HepG2 (cell line): ENCODE results near the gene MBD3. TPM values are rescaled to one million over a fixed set of nuclear protein-coding genes. Genes with fewer than 3 reads are reported as not detected.
A peak's percentile ranks its signal among the peaks of the same experiment; 100 is the strongest.

ENCODE experiments used
- ARNT ChIP-seq: fragments of 450-650 bp; IDR thresholded peaks from 2 replicates; pipeline ENCODE4 v1.6.1; 2017
- ATF5 ChIP-seq: sonication (generic); formaldehyde crosslinking; IDR thresholded peaks from 2 replicates; pipeline ENCODE4 v1.4.0; 2020; ENCODE audit warnings: mild to moderate bottlenecking, low read depth, missing genetic modification reagents
- GFI1 ChIP-seq: sonication (generic); formaldehyde crosslinking; IDR thresholded peaks from 2 replicates; pipeline ENCODE4 v1.5.0; 2020; ENCODE audit warnings: missing genetic modification reagents, mild to moderate bottlenecking, borderline replicate concordance
- HDAC2 ChIP-seq: sonication (generic); formaldehyde crosslinking; IDR thresholded peaks from 2 replicates; pipeline ENCODE4 v1.4.0; 2020; ENCODE audit warnings: missing genetic modification reagents
- KDM5A ChIP-seq: fragments of 200-600 bp; sonication (generic); IDR thresholded peaks from 2 replicates; pipeline ENCODE4 v1.7.0; 2018; ENCODE audit warnings: antibody characterized with exemption, mild to moderate bottlenecking, low read length, borderline replicate concordance
- MXD4 ChIP-seq: IDR thresholded peaks from 2 replicates; pipeline ENCODE4 v1.6.1; 2016; ENCODE audit warnings: mild to moderate bottlenecking, missing biosample characterization, missing genetic modification reagents
- MYC ChIP-seq: sonication (generic); formaldehyde crosslinking; IDR thresholded peaks from 2 replicates; pipeline ENCODE4 v1.9.0; 2021; ENCODE audit warnings: missing genetic modification reagents, borderline replicate concordance
- NCOA1 ChIP-seq: sonication (generic); formaldehyde crosslinking; IDR thresholded peaks from 2 replicates; pipeline ENCODE4 v1.9.0; 2021; ENCODE audit warnings: missing genetic modification reagents
- NFE2L1 ChIP-seq: sonication (generic); formaldehyde crosslinking; IDR thresholded peaks from 2 replicates; pipeline ENCODE4 v1.4.0; 2020; ENCODE audit warnings: missing genetic modification reagents, mild to moderate bottlenecking, borderline replicate concordance
- NFKBIZ ChIP-seq: IDR thresholded peaks from 2 replicates; pipeline ENCODE4 v1.6.1; 2018; ENCODE audit warnings: missing genetic modification reagents, missing compliant biosample characterization
- NPAS2 ChIP-seq: sonication (generic); formaldehyde crosslinking; IDR thresholded peaks from 2 replicates; pipeline ENCODE4 v1.8.0; 2022; ENCODE audit warnings: mild to moderate bottlenecking, missing genetic modification reagents, borderline replicate concordance
- SMAD3 ChIP-seq: sonication (generic); formaldehyde crosslinking; IDR thresholded peaks from 2 replicates; pipeline ENCODE4 v1.4.0; 2020; ENCODE audit warnings: missing genetic modification reagents
- SP4 ChIP-seq: sonication (generic); formaldehyde crosslinking; IDR thresholded peaks from 2 replicates; pipeline ENCODE4 v1.8.1; 2023; ENCODE audit warnings: mild to moderate bottlenecking, missing genetic modification reagents
- SPEN ChIP-seq: sonication (generic); formaldehyde crosslinking; IDR thresholded peaks from 2 replicates; pipeline ENCODE4 v1.5.1; 2020; ENCODE audit warnings: low read depth, mild to moderate bottlenecking, missing genetic modification reagents
- SRSF1 ChIP-seq: fragments of 200-400 bp; formaldehyde crosslinking; optimal IDR thresholded peaks from 2 replicates; pipeline ENCODE3; 2017; ENCODE audit warnings: mild to moderate bottlenecking, low read depth, low read length, moderate library complexity
- SRY ChIP-seq: sonication (generic); formaldehyde crosslinking; IDR thresholded peaks from 2 replicates; pipeline ENCODE4 v1.8.0; 2022; ENCODE audit warnings: mild to moderate bottlenecking, missing genetic modification reagents
- TIGD3 ChIP-seq: sonication (generic); formaldehyde crosslinking; IDR thresholded peaks from 2 replicates; pipeline ENCODE4 v1.5.1; 2020; ENCODE audit warnings: mild to moderate bottlenecking, missing genetic modification reagents, borderline replicate concordance
- ZBTB4 ChIP-seq: sonication (generic); formaldehyde crosslinking; IDR thresholded peaks from 2 replicates; pipeline ENCODE4 v1.4.0; 2020; ENCODE audit warnings: missing genetic modification reagents, mild to moderate bottlenecking, borderline replicate concordance
- ZNF232 ChIP-seq: sonication (generic); formaldehyde crosslinking; IDR thresholded peaks from 2 replicates; pipeline ENCODE4 v1.4.0; 2020; ENCODE audit warnings: missing genetic modification reagents, borderline replicate concordance
- ZNF513 ChIP-seq: sonication (generic); formaldehyde crosslinking; conservative IDR thresholded peaks from 2 replicates; pipeline ENCODE4 v1.5.0; 2020; ENCODE audit warnings: missing genetic modification reagents
- ZNF619 ChIP-seq: sonication (generic); formaldehyde crosslinking; IDR thresholded peaks from 2 replicates; pipeline ENCODE4 v1.4.0; 2020; ENCODE audit warnings: mild to moderate bottlenecking, missing genetic modification reagents
- ZNF709 ChIP-seq: sonication (generic); formaldehyde crosslinking; IDR thresholded peaks from 2 replicates; pipeline ENCODE4 v1.5.0; 2020; ENCODE audit warnings: mild to moderate bottlenecking, missing genetic modification reagents
- ZNF775 ChIP-seq: sonication (generic); formaldehyde crosslinking; IDR thresholded peaks from 2 replicates; pipeline ENCODE4 v1.4.0; 2020; ENCODE audit warnings: missing genetic modification reagents, mild to moderate bottlenecking, moderate library complexity, borderline replicate concordance
- polyA plus RNA-seq, 8 experiments: library from polyadenylated mRNA; depleted of rRNA in 3 of 8; stranded (reverse) in 7 of 8; unstranded in 1 of 8; fragments of >200 nt; fragmentation: Illumina TruSeq in 4 of 8; extraction: Trizol in 4 of 8; gene quantifications; 2 replicates each; pipeline versions ENCODE4 v1.2.1 to v1.2.3, GENCODE V29; 2011 to 2016; ENCODE audit warnings: low read depth in 4 of 8, missing spikeins in 1 of 8, mixed read lengths in 1 of 8; ENCODE audit not compliant: insufficient read depth in 1 of 8
- total RNA-seq, 5 experiments: library from RNA; depleted of rRNA; stranded (reverse); fragments of >200 nt; fragmentation: Illumina TruSeq; extraction: Trizol; gene quantifications; 2 replicates each; pipeline ENCODE4 v1.2.3, GENCODE V29; 2016; ENCODE audit warnings: low read depth in 1 of 5

Gene MBD3
- total and polyA plus RNA-seq, 2 of the 13 experiments (the other 11 are each of a cell fraction or from before 2014, with no cell fraction given): 21.2 to 76.9 TPM

GRCh38 chr19:1568320-1569019, 24.2 kb downstream of the MBD3 start, which contains the start of gene MEX3D (continued):
- TF ChIP-seq MYC (CRISPR knock-in tag): peak; percentile 82; the same call in 1 of the 2 replicates
- peak; percentile 64; the same call in 1 of the 2 replicates for TF ChIP-seq GFI1
- TF ChIP-seq NFKBIZ (CRISPR knock-in tag): no peak
- TF ChIP-seq ZNF775 (CRISPR knock-in tag): no peak
- TF ChIP-seq KDM5A: no peak
- TF ChIP-seq ARNT: no peak
- peak; percentile 71; the same call in 1 of the 2 replicates for TF ChIP-seq ZNF709 (CRISPR knock-in tag)
- no peak for TF ChIP-seq NCOA1 (CRISPR knock-in tag)
- no peak for TF ChIP-seq TIGD3 (CRISPR knock-in tag)
- no peak for TF ChIP-seq SRSF1
- TF ChIP-seq MXD4 (CRISPR knock-in tag): 0 out of 2 replicates have a peak, but pooled peaks have one; percentile 49
- TF ChIP-seq ZNF513: no peak
- TF ChIP-seq NFE2L1: no peak
- TF ChIP-seq SP4 (CRISPR knock-in tag): peak; percentile 80
- TF ChIP-seq ZNF619 (CRISPR knock-in tag): no peak
- no peak for TF ChIP-seq ATF5 (CRISPR knock-in tag)
- 0 out of 2 replicates have a peak, but pooled peaks have one; percentile 31 for TF ChIP-seq SRY
- peak; percentile 59; the same call in 1 of the 2 replicates for TF ChIP-seq SPEN (CRISPR knock-in tag)
- TF ChIP-seq ZNF232 (CRISPR knock-in tag): peak; percentile 62; the same call in 1 of the 2 replicates
- TF ChIP-seq HDAC2 (CRISPR knock-in tag): no peak
- no peak for TF ChIP-seq NPAS2 (CRISPR knock-in tag)
- no peak for TF ChIP-seq ZBTB4 (CRISPR knock-in tag)
- TF ChIP-seq SMAD3 (CRISPR knock-in tag): no peak
